Hematopoietic multipotent progenitor cell (in vitro differentiated cells): ENCODE measurements around the gene KCNA2. TPM values are rescaled to one million over a fixed set of nuclear protein-coding genes. Genes with fewer than 3 reads are reported as not detected.

Source experiments
- DNase-seq, 3 donors: peaks; one replicate each; pipeline ENCODE4 v3.0.0-alpha.2; 2011 to 2015; ENCODE audit warnings: low read depth in 2 of 3, low spot score in 2 of 3
- total RNA-seq: library from RNA; depleted of rRNA; stranded (reverse); fragments of >200 nt; gene quantifications from one replicate; pipeline ENCODE4 v1.2.3, GENCODE V29; 2012

Gene KCNA2
- total RNA-seq, 1 donor, result not detected

- no peak for DNase-seq
These were observed 32.8 kb downstream of the KCNA2 start for GRCh38 chr1:110573314-110573713.

GRCh38 chr1:110572751-110573150, 33.4 kb downstream of the KCNA2 start:
- no peak for DNase-seq

- DNase-seq, result no peak
These were observed 35.3 kb downstream of the KCNA2 start for GRCh38 chr1:110570901-110571300.

- no peak for DNase-seq
These were observed 35.9 kb downstream of the KCNA2 start for GRCh38 chr1:110570307-110570706.

GRCh38 chr1:110566836-110567235, 39.3 kb downstream of the KCNA2 start:
- no peak for DNase-seq

- no peak for DNase-seq
These were observed 40.6 kb downstream of the KCNA2 start for GRCh38 chr1:110565565-110565964.

- no peak for DNase-seq
These were observed 43.1 kb downstream of the KCNA2 start for GRCh38 chr1:110563089-110563488.

- DNase-seq, result no peak
These were observed 44.6 kb downstream of the KCNA2 start for GRCh38 chr1:110561596-110561995.

- DNase-seq, result no peak
These were observed 47.0 kb downstream of the KCNA2 start for GRCh38 chr1:110559157-110559556.

GRCh38 chr1:110557481-110557880, 48.7 kb downstream of the KCNA2 start:
- no peak for DNase-seq

- DNase-seq, result no peak
These were observed 49.7 kb downstream of the KCNA2 start for GRCh38 chr1:110556471-110556807.

GRCh38 chr1:110555807-110556470, 50.2 kb downstream of the KCNA2 start:
- no peak for DNase-seq

- peak; percentile 21 to 60 (median 53) for DNase-seq
These were observed 51.0 kb downstream of the KCNA2 start for GRCh38 chr1:110554871-110555801.

GRCh38 chr1:110551278-110551809, 54.8 kb downstream of the KCNA2 start:
- DNase-seq, result no peak

GRCh38 chr1:110549831-110550230, 56.3 kb downstream of the KCNA2 start:
- no peak for DNase-seq

- peak in 1 of 3 donors; percentile 40 for DNase-seq
These were observed 57.8 kb downstream of the KCNA2 start for GRCh38 chr1:110548381-110548780.

- no peak for DNase-seq
These were observed 59.1 kb downstream of the KCNA2 start for GRCh38 chr1:110547017-110547416.

- no peak for DNase-seq
These were observed 60.7 kb downstream of the KCNA2 start for GRCh38 chr1:110545492-110545891.

- no peak for DNase-seq
These were observed 61.4 kb downstream of the KCNA2 start for GRCh38 chr1:110544753-110545152.
